HG03460 (cell line): Measurements from ENCODE around the gene MOAP1.
"Not testable (repeated sequence)": the region's sequence is repeated elsewhere in the genome, so short reads cannot be mapped to it uniquely, and the experiment has no call there.

Experiments used
- ATAC-seq: cut with Tn5 transposase; IDR thresholded peaks from one replicate; pipeline ENCODE4 v1.9.1; 2021; ENCODE audit not compliant: unreplicated experiment

The MOAP1 gene

DNA sequence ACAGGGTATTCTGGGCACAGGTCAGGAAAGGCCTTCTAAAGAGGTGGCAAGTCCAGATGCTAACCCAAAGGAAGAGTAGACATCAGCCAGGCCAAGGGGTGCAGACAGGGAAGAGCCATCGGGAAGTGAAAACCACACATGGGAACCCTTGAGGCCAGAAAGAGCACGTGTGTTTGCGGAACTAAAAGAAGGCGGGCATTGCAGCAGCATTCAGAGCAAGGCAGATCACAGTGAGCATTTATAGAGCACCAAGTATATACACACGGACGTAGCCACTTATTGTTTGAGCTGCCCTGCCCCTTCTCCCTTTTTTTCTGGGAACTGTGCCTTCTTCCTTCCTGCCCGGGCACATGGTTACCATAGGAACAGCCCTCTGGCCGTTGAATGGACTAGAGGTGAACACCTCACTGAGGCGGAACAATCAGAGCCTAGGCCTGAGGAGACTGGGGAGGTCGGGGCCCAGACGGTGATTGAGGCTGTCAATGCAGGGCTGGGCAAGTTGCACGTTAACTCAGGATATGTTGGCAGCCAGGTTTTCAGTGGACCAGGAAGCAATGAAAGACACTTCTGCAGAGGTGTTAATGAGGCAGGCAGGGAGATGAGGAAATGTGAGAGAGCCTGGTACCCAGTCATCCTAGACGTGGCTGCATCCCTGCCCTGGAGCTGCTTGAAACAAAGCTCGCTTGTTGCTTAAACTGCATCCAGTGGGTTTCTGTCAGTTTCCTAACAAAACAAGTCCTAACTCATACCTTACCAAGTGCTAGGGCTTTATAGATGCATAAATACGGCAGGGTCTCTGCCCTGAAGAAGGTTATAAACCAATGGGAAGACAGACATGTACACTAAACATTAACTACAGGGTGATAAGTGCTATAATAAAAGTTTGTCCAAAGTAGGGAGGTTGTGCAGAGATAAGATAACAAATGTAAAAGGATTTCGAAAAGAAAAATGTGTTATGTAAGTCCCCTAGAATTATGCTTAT lies 34.2 kb downstream of the MOAP1 start:
- ATAC-seq, result no peak

DNA sequence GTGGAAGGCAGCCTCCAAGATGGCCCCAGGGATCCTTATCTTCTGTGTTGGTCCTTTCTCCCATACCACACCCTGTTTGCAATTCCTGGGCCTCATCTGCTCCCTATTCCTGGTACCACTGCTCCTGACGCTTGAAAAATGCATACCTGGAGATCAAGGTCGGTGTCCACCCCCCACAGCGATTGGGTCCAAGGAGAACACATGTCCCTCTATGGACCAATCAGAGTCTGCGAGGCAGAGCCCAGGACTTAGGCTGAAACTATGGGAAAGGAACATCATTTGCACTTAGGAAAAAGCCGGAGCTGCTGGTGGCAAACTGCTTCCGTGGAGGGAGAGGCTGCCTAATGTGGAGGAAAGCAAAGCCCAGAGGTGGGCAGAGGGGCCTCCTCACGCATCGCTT lies 35.7 kb downstream of the MOAP1 start:
- ATAC-seq, result no peak

DNA sequence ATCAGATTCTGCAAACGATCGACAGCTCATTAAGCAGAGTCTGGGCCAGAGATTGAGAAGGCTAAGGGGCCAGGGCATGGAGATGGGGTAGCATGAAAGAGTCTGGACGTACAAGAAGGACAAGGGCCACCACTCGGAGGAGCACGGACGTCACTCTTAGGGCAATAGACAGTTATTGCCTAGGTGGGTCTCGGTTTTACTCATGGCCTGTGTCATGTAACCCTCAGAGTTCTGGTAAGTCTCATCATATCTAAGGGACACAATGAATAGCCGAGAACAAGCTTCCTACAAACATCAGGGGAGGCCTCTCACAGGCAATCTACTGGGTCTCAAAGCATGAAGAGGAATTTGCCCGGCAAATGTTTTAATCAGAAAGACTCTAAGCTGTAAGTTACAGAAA lies 38.6 kb downstream of the MOAP1 start:
- no peak for ATAC-seq

DNA sequence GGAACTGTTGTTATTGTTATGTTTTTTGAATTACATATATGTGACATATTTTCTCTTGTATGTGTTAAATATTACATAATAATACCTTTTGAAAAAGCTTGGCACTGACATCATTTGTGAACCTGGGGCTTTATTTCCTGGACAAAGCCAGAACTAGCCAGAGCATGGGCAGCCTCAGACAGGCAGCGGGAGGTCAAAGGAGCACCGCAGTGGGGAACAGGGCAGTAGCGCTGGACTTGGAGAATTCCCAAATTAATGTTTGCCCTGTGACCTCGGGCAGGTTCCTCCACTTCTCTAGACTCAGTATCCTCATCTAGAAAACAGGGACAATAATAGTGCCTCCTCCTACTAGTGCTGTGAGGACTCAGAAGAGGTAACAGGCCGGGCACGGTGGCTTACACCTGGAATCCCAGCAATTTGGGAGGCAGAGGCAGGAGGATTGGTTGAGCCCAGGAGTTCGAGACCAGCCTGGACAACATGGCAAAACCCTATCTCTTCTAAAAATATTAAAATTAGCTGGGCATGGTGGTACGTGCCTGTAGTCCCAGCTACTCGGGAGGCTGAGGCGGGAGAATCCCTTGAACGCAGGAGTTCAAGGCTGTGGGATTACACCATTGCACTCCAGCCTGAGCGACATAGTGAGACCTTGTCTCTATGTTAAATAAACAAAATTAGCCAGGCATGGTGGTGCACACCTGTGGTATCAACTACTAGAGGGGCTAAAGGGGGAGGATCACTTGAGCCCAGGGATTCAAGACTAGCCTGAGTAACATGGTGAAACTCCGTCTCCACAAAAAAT lies 41.6 kb downstream of the MOAP1 start:
- ATAC-seq, result no peak

DNA sequence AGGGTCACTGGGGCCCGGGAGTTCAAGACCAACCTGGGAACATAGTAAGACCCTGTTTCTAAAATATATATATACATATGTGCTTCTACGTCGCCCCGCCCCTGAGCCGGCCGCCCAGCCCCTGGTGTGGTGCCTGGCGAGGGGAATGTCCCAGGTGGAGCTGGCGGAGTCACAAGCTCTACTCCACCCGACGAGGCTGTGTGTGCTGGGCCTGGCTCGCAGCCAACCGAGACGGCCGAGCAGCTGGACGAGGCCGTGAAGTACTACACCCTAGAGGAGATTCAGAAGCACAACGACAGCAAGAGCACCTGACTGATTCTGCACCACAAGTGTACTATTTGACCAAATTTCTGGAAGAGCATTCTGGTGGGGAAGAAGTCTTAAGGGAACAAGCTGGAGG lies 46.8 kb downstream of the MOAP1 start:
- ATAC-seq, result no peak

DNA sequence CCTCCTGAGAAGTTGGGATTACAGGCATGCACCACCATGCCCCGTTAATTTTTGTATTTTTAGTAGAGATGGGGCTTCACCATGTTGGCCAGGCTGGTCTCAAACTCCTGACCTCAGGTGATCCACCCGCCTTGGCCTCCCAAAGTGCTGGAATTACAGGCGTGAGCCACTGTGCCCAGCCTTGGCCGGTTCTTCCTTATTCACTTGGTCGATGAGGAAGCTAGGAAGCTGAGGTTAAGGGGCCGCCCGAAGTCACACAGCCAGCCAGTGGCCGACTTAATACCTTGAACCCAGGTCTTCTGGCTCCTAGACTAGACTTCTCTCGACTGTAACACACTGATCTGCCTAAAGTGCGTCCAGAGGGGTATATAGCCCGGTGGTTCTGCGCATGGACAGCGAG lies 48.2 kb downstream of the MOAP1 start:
- not testable (repeated sequence) for ATAC-seq

DNA sequence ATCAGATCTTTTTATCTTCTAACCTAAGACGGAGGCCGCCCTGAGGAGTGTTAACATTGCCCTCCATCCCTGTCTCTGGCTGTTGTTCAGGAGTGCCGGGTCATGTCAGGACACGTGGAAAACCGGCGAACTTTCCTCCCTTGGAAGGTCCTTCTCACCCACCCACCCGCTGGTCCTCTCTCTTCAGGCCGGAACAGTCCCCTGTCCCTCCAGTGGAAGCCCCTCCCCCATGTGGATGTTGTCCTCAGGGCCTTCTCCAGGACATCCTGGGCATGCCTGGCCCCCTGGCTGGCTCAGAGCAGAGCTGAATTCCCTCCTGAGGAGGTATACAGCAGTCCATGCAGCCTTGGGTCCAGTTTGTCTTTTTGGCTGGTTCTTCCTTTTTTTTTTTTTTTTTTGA lies 48.7 kb downstream of the MOAP1 start:
- ATAC-seq, result no peak

DNA sequence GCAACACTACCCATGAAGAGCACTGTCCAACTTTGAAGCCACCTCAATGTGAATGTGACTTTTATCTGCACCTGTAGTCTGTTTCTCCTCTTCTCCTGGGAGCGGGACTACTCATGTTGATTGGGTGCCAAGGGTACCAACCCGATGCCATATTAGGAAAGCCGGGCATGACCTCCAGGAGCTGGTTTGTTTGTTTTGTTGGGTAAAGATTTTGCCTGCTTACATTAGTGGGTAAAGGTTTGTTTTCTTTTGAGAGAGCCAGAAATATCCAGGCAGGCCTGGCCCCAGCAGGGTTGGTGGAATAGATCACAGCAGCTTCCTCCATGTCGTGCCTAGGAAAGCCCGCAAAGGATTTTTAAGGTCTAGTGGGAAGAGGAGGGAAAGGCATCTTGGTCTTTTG lies 49.3 kb downstream of the MOAP1 start:
- no peak for ATAC-seq

DNA sequence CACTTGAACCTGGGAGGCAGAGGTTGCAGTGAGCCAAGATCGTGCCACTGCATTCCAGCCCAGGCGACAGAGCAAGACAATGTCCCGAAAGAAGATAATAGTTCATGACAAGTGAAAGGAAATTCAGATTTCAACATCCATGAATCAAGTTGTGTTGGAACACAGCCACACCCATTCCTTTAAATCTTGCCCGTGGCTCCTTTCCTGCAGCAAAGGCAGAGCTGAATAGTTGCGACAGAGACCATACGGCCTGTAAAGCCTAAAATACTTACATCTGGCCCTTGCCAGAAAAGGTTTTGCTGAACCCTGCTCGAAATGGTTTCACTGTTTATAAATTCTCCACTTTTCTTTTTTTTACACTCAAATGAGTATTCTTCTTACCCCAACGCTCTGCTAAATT lies 51.2 kb downstream of the MOAP1 start:
- no peak for ATAC-seq

DNA sequence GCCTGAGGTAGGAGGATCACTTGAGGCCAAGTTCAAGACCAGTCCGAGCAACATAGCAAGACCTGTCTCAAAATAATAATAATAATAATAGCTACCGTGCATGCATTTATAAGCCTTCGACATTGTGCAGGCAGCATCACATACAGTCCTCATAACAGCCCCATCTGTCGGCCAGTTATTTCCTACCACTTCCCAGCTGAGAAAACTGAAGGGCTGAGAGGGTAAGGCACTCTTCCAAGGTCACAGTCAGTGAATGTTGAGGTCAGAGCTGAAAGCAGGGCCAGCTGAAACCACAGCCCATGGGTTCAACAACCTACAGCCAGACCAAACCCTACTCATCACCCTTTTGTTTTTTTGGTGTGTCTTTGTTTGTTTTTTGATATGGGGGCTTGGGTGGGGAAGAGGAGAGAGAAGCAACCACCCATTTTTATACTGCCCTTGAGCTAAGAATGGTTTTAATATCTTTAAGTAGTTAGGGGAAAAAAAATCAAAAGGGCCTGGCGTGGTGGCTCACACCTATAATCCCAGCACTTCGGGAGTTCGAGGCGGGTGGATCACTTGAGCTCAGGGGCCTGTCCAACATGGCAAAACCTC lies 52.1 kb downstream of the MOAP1 start:
- ATAC-seq, result no peak
